Measurements from ENCODE around the gene CTPS1. TPM values are rescaled to one million over a fixed set of nuclear protein-coding genes. Genes with fewer than 3 reads are reported as not detected.
A peak's percentile ranks its signal among the peaks of the same experiment; 100 is the strongest.

CTPS1 gene
- total and polyA plus RNA-seq, 3 experiments from 2014 or later: 15.5 to 156 (median 151) TPM

GRCh38 chr1:41030872-41031616, 51.5 kb downstream of the CTPS1 start:
- Histone ChIP-seq H3K9me3 (ENCODE audit: low read length) (no peaks in the 10 kb centered on the region), H3K27me3 (ENCODE audit: insufficient read depth, low read length, poor library complexity, severe bottlenecking) (no peaks in the 10 kb centered on the region), H3K27ac (ENCODE audit: low read depth, low read length) (no peak overlapping the region), H3K4me3 (ENCODE audit: low read length) (no peak overlapping the region), H3K4me1 (ENCODE audit: insufficient read depth, low read length) (no peaks in the 10 kb centered on the region), H3K36me3 (ENCODE audit: insufficient read depth, low read length) (peaks cover 4% of the 10 kb centered on the region)
- POLR2A ChIA-PET: no interaction called here
- H3K9me3 Mint-ChIP-seq: no peaks in the 10 kb centered on the region
- no peaks in the 10 kb centered on the region for H3K27me3 Mint-ChIP-seq
- H3K4me1 Mint-ChIP-seq: peaks cover 5 to 6% (median 6%) of the 10 kb centered on the region in 3 donors
- DNase-seq: no peak
- H3K4me3 Mint-ChIP-seq: no peak overlapping the region
- H3K36me3 Mint-ChIP-seq: peaks cover 0 to 61% (median 26%) of the 10 kb centered on the region in 3 donors
- CTCF ChIA-PET: no interaction called here
- no peak overlapping the region for H3K27ac Mint-ChIP-seq

- peak overlapping the region in 1 of 8 donors; percentile 39 for H3K27ac Mint-ChIP-seq
- Histone ChIP-seq H3K27me3 (ENCODE audit: insufficient read depth, low read length, poor library complexity, severe bottlenecking) (no peaks in the 10 kb centered on the region), H3K4me3 (ENCODE audit: low read length) (no peak overlapping the region), H3K9me3 (ENCODE audit: low read length) (no peaks in the 10 kb centered on the region), H3K27ac (ENCODE audit: low read depth, low read length) (no peak overlapping the region), H3K4me1 (ENCODE audit: insufficient read depth, low read length) (no peaks in the 10 kb centered on the region), H3K36me3 (ENCODE audit: insufficient read depth, low read length) (peaks cover 4% of the 10 kb centered on the region)
- ChIA-PET CTCF (no interaction called here), POLR2A (no interaction called here)
- no peak overlapping the region for H3K4me3 Mint-ChIP-seq
- no peaks in the 10 kb centered on the region for H3K9me3 Mint-ChIP-seq
- peaks cover 0 to 53% (median 26%) of the 10 kb centered on the region in 3 donors for H3K36me3 Mint-ChIP-seq
- H3K4me1 Mint-ChIP-seq: no peaks in the 10 kb centered on the region
- H3K27me3 Mint-ChIP-seq: no peaks in the 10 kb centered on the region
- no peak for DNase-seq
These were observed 52.7 kb downstream of the CTPS1 start for GRCh38 chr1:41032147-41032546.

GRCh38 chr1:41033272-41033671, 53.8 kb downstream of the CTPS1 start:
- Histone ChIP-seq H3K9me3 (ENCODE audit: low read length) (no peaks in the 10 kb centered on the region), H3K27me3 (ENCODE audit: insufficient read depth, low read length, poor library complexity, severe bottlenecking) (no peaks in the 10 kb centered on the region), H3K4me3 (ENCODE audit: low read length) (no peak overlapping the region), H3K4me1 (ENCODE audit: insufficient read depth, low read length) (no peaks in the 10 kb centered on the region), H3K36me3 (ENCODE audit: insufficient read depth, low read length) (no peaks in the 10 kb centered on the region), H3K27ac (ENCODE audit: low read depth, low read length) (no peak overlapping the region)
- no peaks in the 10 kb centered on the region for H3K4me1 Mint-ChIP-seq
- H3K27me3 Mint-ChIP-seq: no peaks in the 10 kb centered on the region
- peak overlapping the region in 1 of 8 donors; percentile 65 for H3K27ac Mint-ChIP-seq
- no peak overlapping the region for H3K4me3 Mint-ChIP-seq
- POLR2A ChIA-PET: no interaction called here
- CTCF ChIA-PET: no interaction called here
- H3K9me3 Mint-ChIP-seq: no peaks in the 10 kb centered on the region
- no peak for DNase-seq
- H3K36me3 Mint-ChIP-seq: peaks cover 0 to 49% (median 22%) of the 10 kb centered on the region in 3 donors

GRCh38 chr1:41037116-41037903, 57.8 kb downstream of the CTPS1 start:
- no peaks in the 10 kb centered on the region for H3K9me3 Mint-ChIP-seq
- POLR2A ChIA-PET: no interaction called here
- peaks cover 0 to 44% (median 13%) of the 10 kb centered on the region in 3 donors for H3K36me3 Mint-ChIP-seq
- no peaks in the 10 kb centered on the region for H3K27me3 ChIP-seq (ENCODE audit: insufficient read depth, low read length, poor library complexity, severe bottlenecking)
- no peak overlapping the region for H3K4me3 Mint-ChIP-seq
- no peaks in the 10 kb centered on the region for H3K4me1 ChIP-seq (ENCODE audit: insufficient read depth, low read length)
- no peak overlapping the region for H3K4me3 ChIP-seq (ENCODE audit: low read length)
- DNase-seq: no peak
- H3K9me3 ChIP-seq (ENCODE audit: low read length): no peaks in the 10 kb centered on the region
- H3K4me1 Mint-ChIP-seq: no peaks in the 10 kb centered on the region
- no peaks in the 10 kb centered on the region for H3K36me3 ChIP-seq (ENCODE audit: insufficient read depth, low read length)
- H3K27ac ChIP-seq (ENCODE audit: low read depth, low read length): no peak overlapping the region
- CTCF ChIA-PET: interaction anchor here (0.7 to 1.0 kb wide), 2 partner anchors 10 to 33 kb away, joined by 3 read pairs; no protein-coding TSS in a partner anchor
- H3K27me3 Mint-ChIP-seq: no peaks in the 10 kb centered on the region
- H3K27ac Mint-ChIP-seq: no peak overlapping the region

GRCh38 chr1:41038110-41038509, 58.6 kb downstream of the CTPS1 start:
- no peaks in the 10 kb centered on the region for H3K4me1 Mint-ChIP-seq
- ChIA-PET POLR2A (no interaction called here), CTCF (no interaction called here)
- no peaks in the 10 kb centered on the region for H3K9me3 ChIP-seq (ENCODE audit: low read length)
- no peaks in the 10 kb centered on the region for H3K36me3 ChIP-seq (ENCODE audit: insufficient read depth, low read length)
- H3K9me3 Mint-ChIP-seq: no peaks in the 10 kb centered on the region
- peaks cover 4 to 43% (median 13%) of the 10 kb centered on the region in 3 donors for H3K36me3 Mint-ChIP-seq
- no peaks in the 10 kb centered on the region for H3K4me1 ChIP-seq (ENCODE audit: insufficient read depth, low read length)
- no peaks in the 10 kb centered on the region for H3K27me3 Mint-ChIP-seq
- H3K27ac ChIP-seq (ENCODE audit: low read depth, low read length): no peak overlapping the region
- H3K27ac Mint-ChIP-seq: no peak overlapping the region
- no peak overlapping the region for H3K4me3 ChIP-seq (ENCODE audit: low read length)
- H3K27me3 ChIP-seq (ENCODE audit: insufficient read depth, low read length, poor library complexity, severe bottlenecking): no peaks in the 10 kb centered on the region
- no peak overlapping the region for H3K4me3 Mint-ChIP-seq
- DNase-seq: no peak

GRCh38 chr1:41041614-41042270, 62.2 kb downstream of the CTPS1 start:
- Mint-ChIP-seq H3K4me3 (no peak overlapping the region), H3K4me1 (peaks cover 6 to 9% (median 7%) of the 10 kb centered on the region in 3 donors), H3K27ac (peak overlapping the region in 2 of 8 donors; percentile 4 to 27), H3K9me3 (no peaks in the 10 kb centered on the region), H3K27me3 (peaks cover 0 to 2% of the 10 kb centered on the region in 2 donors), H3K36me3 (peaks cover 4 to 61% (median 21%) of the 10 kb centered on the region in 3 donors)
- Histone ChIP-seq H3K9me3 (ENCODE audit: low read length) (no peaks in the 10 kb centered on the region), H3K27me3 (ENCODE audit: insufficient read depth, low read length, poor library complexity, severe bottlenecking) (no peaks in the 10 kb centered on the region), H3K4me3 (ENCODE audit: low read length) (no peak overlapping the region), H3K36me3 (ENCODE audit: insufficient read depth, low read length) (no peaks in the 10 kb centered on the region), H3K4me1 (ENCODE audit: insufficient read depth, low read length) (no peaks in the 10 kb centered on the region), H3K27ac (ENCODE audit: low read depth, low read length) (no peak overlapping the region)
- no peak for DNase-seq
- ChIA-PET POLR2A (no interaction called here), CTCF (no interaction called here)

GRCh38 chr1:41044187-41044586, 64.7 kb downstream of the CTPS1 start:
- no peak overlapping the region for H3K4me3 Mint-ChIP-seq
- POLR2A ChIA-PET: no interaction called here
- peak overlapping the region in 6 of 8 donors; percentile 36 to 87 (median 55) for H3K27ac Mint-ChIP-seq

GRCh38 chr1:41045740-41046139, 66.2 kb downstream of the CTPS1 start:
- Mint-ChIP-seq H3K4me3 (peak overlapping the region in 1 of 7 donors; percentile 45), H3K36me3 (peaks cover 16 to 75% (median 30%) of the 10 kb centered on the region in 3 donors)

More at GRCh38 chr1:41044187-41044586, 64.7 kb downstream of the CTPS1 start:
- Mint-ChIP-seq H3K9me3 (no peaks in the 10 kb centered on the region), H3K27me3 (peaks cover 0 to 2% of the 10 kb centered on the region in 2 donors), H3K4me1 (peaks cover 6 to 9% (median 7%) of the 10 kb centered on the region in 3 donors), H3K36me3 (peaks cover 16 to 71% (median 28%) of the 10 kb centered on the region in 3 donors)
- CTCF ChIA-PET: no interaction called here
- no peak for DNase-seq
- Histone ChIP-seq H3K9me3 (ENCODE audit: low read length) (no peaks in the 10 kb centered on the region), H3K27me3 (ENCODE audit: insufficient read depth, low read length, poor library complexity, severe bottlenecking) (no peaks in the 10 kb centered on the region), H3K36me3 (ENCODE audit: insufficient read depth, low read length) (peaks cover 4% of the 10 kb centered on the region), H3K4me3 (ENCODE audit: low read length) (no peak overlapping the region), H3K4me1 (ENCODE audit: insufficient read depth, low read length) (no peaks in the 10 kb centered on the region), H3K27ac (ENCODE audit: low read depth, low read length) (no peak overlapping the region)

More at GRCh38 chr1:41045740-41046139, 66.2 kb downstream of the CTPS1 start:
- Histone ChIP-seq H3K4me3 (ENCODE audit: low read length) (no peak overlapping the region), H3K27me3 (ENCODE audit: insufficient read depth, low read length, poor library complexity, severe bottlenecking) (no peaks in the 10 kb centered on the region), H3K4me1 (ENCODE audit: insufficient read depth, low read length) (no peaks in the 10 kb centered on the region), H3K9me3 (ENCODE audit: low read length) (no peaks in the 10 kb centered on the region), H3K36me3 (ENCODE audit: insufficient read depth, low read length) (peaks cover 9% of the 10 kb centered on the region), H3K27ac (ENCODE audit: low read depth, low read length) (no peak overlapping the region)
- H3K27ac Mint-ChIP-seq: peak overlapping the region in 2 of 8 donors; percentile 19 to 80
- no peaks in the 10 kb centered on the region for H3K9me3 Mint-ChIP-seq
- H3K4me1 Mint-ChIP-seq: peaks cover 6 to 9% (median 7%) of the 10 kb centered on the region in 3 donors
- ChIA-PET POLR2A (no interaction called here), CTCF (no interaction called here)
- no peak for DNase-seq
- H3K27me3 Mint-ChIP-seq: peaks cover 0 to 2% of the 10 kb centered on the region in 2 donors
